ENCODE data around the gene HAND1.

The HAND1 gene

GRCh38 chr5:154478224-154478565, at the start of gene HAND1:
Gene HAND1 (minus strand): TSS chr5:154478227. CDS start chr5:154478008, 219 bp downstream.
- H3K27ac ChIP-seq, result no peak within 1 kb of the TSS
- H3K9ac ChIP-seq, result no peak within 1 kb of the TSS
- H3K27me3 ChIP-seq (ENCODE audit: insufficient read depth, low read depth), result no peaks in the 10 kb centered on the region
- H3K36me3 ChIP-seq (ENCODE audit: insufficient read depth), result no peaks in the 10 kb centered on the region
- no peak for TF ChIP-seq CTCF (conservative IDR thresholded peaks at IDR 0.05; ENCODE audit: low read depth, low read length)
- no peaks in the 10 kb centered on the region for H4K20me1 ChIP-seq (ENCODE audit: insufficient read depth)
- no peak within 1 kb of the TSS for H2AFZ ChIP-seq (ENCODE audit: low read depth)
- H3K4me2 ChIP-seq, result no peak within 1 kb of the TSS
- no peak within 1 kb of the TSS for H3K4me3 ChIP-seq (IDR thresholded peaks at IDR 0.05; ENCODE audit: insufficient read depth, low read depth, low read length)
- H3K4me1 ChIP-seq (ENCODE audit: low read depth, poor library complexity, severe bottlenecking), result no peaks in the 10 kb centered on the region
- no peaks in the 10 kb centered on the region for H3K79me2 ChIP-seq (ENCODE audit: insufficient read depth, low read depth)

- Histone ChIP-seq H3K27ac (no peak overlapping the region), H3K4me3 (IDR thresholded peaks at IDR 0.05; ENCODE audit: insufficient read depth, low read depth, low read length) (no peak overlapping the region)
Measured at GRCh38 chr5:154526231-154527226, 48.5 kb upstream of the HAND1 start.

GRCh38 chr5:154524859-154525258, 46.8 kb upstream of the HAND1 start:
- Histone ChIP-seq H3K9ac (no peak overlapping the region), H3K4me2 (no peak overlapping the region), H3K4me1 (ENCODE audit: low read depth, poor library complexity, severe bottlenecking) (no peaks in the 10 kb centered on the region), H3K4me3 (IDR thresholded peaks at IDR 0.05; ENCODE audit: insufficient read depth, low read depth, low read length) (no peak overlapping the region), H3K79me2 (ENCODE audit: insufficient read depth, low read depth) (no peaks in the 10 kb centered on the region), H2AFZ (ENCODE audit: low read depth) (no peak overlapping the region), H3K36me3 (ENCODE audit: insufficient read depth) (no peaks in the 10 kb centered on the region), H4K20me1 (ENCODE audit: insufficient read depth) (no peaks in the 10 kb centered on the region), H3K27me3 (ENCODE audit: insufficient read depth, low read depth) (no peaks in the 10 kb centered on the region), H3K27ac (no peak overlapping the region)
- no peak for TF ChIP-seq CTCF (conservative IDR thresholded peaks at IDR 0.05; ENCODE audit: low read depth, low read length)

More at GRCh38 chr5:154526231-154527226, 48.5 kb upstream of the HAND1 start:
- no peak overlapping the region for H3K9ac ChIP-seq
- no peaks in the 10 kb centered on the region for H4K20me1 ChIP-seq (ENCODE audit: insufficient read depth)
- H3K4me2 ChIP-seq, result no peak overlapping the region
- no peaks in the 10 kb centered on the region for H3K36me3 ChIP-seq (ENCODE audit: insufficient read depth)
- H3K4me1 ChIP-seq (ENCODE audit: low read depth, poor library complexity, severe bottlenecking), result no peaks in the 10 kb centered on the region
- H2AFZ ChIP-seq (ENCODE audit: low read depth), result no peak overlapping the region
- no peak for TF ChIP-seq CTCF (conservative IDR thresholded peaks at IDR 0.05; ENCODE audit: low read depth, low read length)
- no peaks in the 10 kb centered on the region for H3K27me3 ChIP-seq (ENCODE audit: insufficient read depth, low read depth)
- H3K79me2 ChIP-seq (ENCODE audit: insufficient read depth, low read depth), result no peaks in the 10 kb centered on the region

GRCh38 chr5:154524181-154524580, 46.2 kb upstream of the HAND1 start:
- no peak overlapping the region for H3K4me2 ChIP-seq
- no peaks in the 10 kb centered on the region for H3K4me1 ChIP-seq (ENCODE audit: low read depth, poor library complexity, severe bottlenecking)
- no peaks in the 10 kb centered on the region for H3K36me3 ChIP-seq (ENCODE audit: insufficient read depth)
- no peaks in the 10 kb centered on the region for H3K79me2 ChIP-seq (ENCODE audit: insufficient read depth, low read depth)
- no peak for TF ChIP-seq CTCF (conservative IDR thresholded peaks at IDR 0.05; ENCODE audit: low read depth, low read length)
- H2AFZ ChIP-seq (ENCODE audit: low read depth), result no peak overlapping the region
- no peak overlapping the region for H3K27ac ChIP-seq
- H3K27me3 ChIP-seq (ENCODE audit: insufficient read depth, low read depth), result no peaks in the 10 kb centered on the region
- no peak overlapping the region for H3K4me3 ChIP-seq (IDR thresholded peaks at IDR 0.05; ENCODE audit: insufficient read depth, low read depth, low read length)
- no peak overlapping the region for H3K9ac ChIP-seq
- H4K20me1 ChIP-seq (ENCODE audit: insufficient read depth), result no peaks in the 10 kb centered on the region
